CD4-positive, alpha-beta memory T cell (primary cell): ENCODE data around the gene PRKAG2. TPM values are rescaled to one million over a fixed set of nuclear protein-coding genes. Genes with fewer than 3 reads are reported as not detected.
A peak's percentile ranks its signal among the peaks of the same experiment; 100 is the strongest.

Source experiments
- CTCF ChIA-PET: fragments of 350-600 bp; sonication (Branson Sonifier 250); formaldehyde crosslinking; loops from one replicate; lab custom pipeline; 2021; ENCODE audit warnings: inconsistent platforms; ENCODE audit not compliant: partially characterized antibody; lab: Charles Lee
- POLR2A ChIA-PET: fragments of 350-600 bp; sonication (Branson Sonifier 250); formaldehyde crosslinking; loops from one replicate; lab custom pipeline; 2021; ENCODE audit not compliant: partially characterized antibody; lab: Charles Lee
- DNase-seq, 5 donors: peaks; one replicate each; pipeline versions ENCODE4 v3.0.0 to v3.0.0-alpha.2; 2020 to 2022; ENCODE audit warnings: mixed read lengths in 1 of 5
- H3K27ac ChIP-seq: one replicate; pipeline ENCODE4 v1.7.0; 2013; ENCODE audit warnings: low read depth, low read length
- H3K27me3 ChIP-seq: 2 replicates; pipeline ENCODE4 v1.7.0; 2013; ENCODE audit warnings: mild to moderate bottlenecking, low read length, moderate library complexity; ENCODE audit not compliant: insufficient read depth
- H3K36me3 ChIP-seq: 2 replicates; pipeline ENCODE4 v1.7.0; 2013; ENCODE audit warnings: mild to moderate bottlenecking, low read length, moderate library complexity; ENCODE audit not compliant: insufficient read depth
- H3K4me1 ChIP-seq: 2 replicates; pipeline ENCODE4 v1.7.0; 2013; ENCODE audit warnings: mild to moderate bottlenecking, low read length, moderate library complexity; ENCODE audit not compliant: insufficient read depth
- H3K4me3 ChIP-seq, 2 donors: one replicate each; pipeline ENCODE4 v1.7.0; 2013; ENCODE audit warnings: low read length in 2 of 2, mild to moderate bottlenecking in 1 of 2
- H3K9me3 ChIP-seq, 2 donors: one replicate each; pipeline ENCODE4 v1.7.0; 2013; ENCODE audit warnings: low read length in 2 of 2, control low read depth in 1 of 2; ENCODE audit not compliant: control insufficient read depth in 1 of 2
- H3K27ac Mint-ChIP-seq, 7 donors: one replicate each; pipeline ENCODE4 v1.8.0; 2020 to 2021; ENCODE audit warnings: mixed read lengths in 7 of 7, mild to moderate bottlenecking in 6 of 7, inconsistent platforms in 3 of 7, moderate library complexity in 3 of 7
- H3K27me3 Mint-ChIP-seq, 2 donors: one replicate each; pipeline ENCODE4 v1.8.0; 2020 to 2021; ENCODE audit warnings: mixed read lengths in 2 of 2
- H3K36me3 Mint-ChIP-seq, 2 donors: one replicate each; pipeline ENCODE4 v1.8.0; 2020 to 2021; ENCODE audit warnings: mixed read lengths in 2 of 2, inconsistent platforms in 1 of 2, mild to moderate bottlenecking in 1 of 2
- H3K4me1 Mint-ChIP-seq, 4 donors: one replicate each; pipeline ENCODE4 v1.8.0; 2020 to 2021; ENCODE audit warnings: mixed read lengths in 4 of 4, mild to moderate bottlenecking in 1 of 4
- H3K4me3 Mint-ChIP-seq, 8 donors: one replicate each; pipeline ENCODE4 v1.8.0; 2020 to 2021; ENCODE audit warnings: mixed read lengths in 8 of 8, mild to moderate bottlenecking in 7 of 8, moderate library complexity in 6 of 8, inconsistent platforms in 3 of 8
- H3K9me3 Mint-ChIP-seq, 8 donors: one replicate each; pipeline ENCODE4 v1.8.0; 2020 to 2021; ENCODE audit warnings: mixed read lengths in 8 of 8, mild to moderate bottlenecking in 5 of 8, inconsistent platforms in 3 of 8, moderate library complexity in 1 of 8
- intact Hi-C: fragments of 100-400 bp; cut with micrococcal nuclease; formaldehyde crosslinking; loops from one replicate; pipeline ENCODE4 v1.15.1; 2023
- polyA plus RNA-seq, 2 donors: library from polyadenylated mRNA; unstranded; fragments of 300-500 nt; fragmentation: Illumina TruSeq; gene quantifications; one replicate each; pipeline ENCODE4 v1.2.3, GENCODE V29; 2021
- total RNA-seq, 2 experiments: library from RNA; stranded (reverse); gene quantifications; one replicate each; pipeline ENCODE4 v1.2.3, GENCODE V29; 2021

PRKAG2 gene
- total and polyA plus RNA-seq, 4 experiments from 2014 or later: 27.4 to 61.0 (median 47.4) TPM

GRCh38 chr7:151789380-151789947 is 87.5 kb downstream of the PRKAG2 start:
- Mint-ChIP-seq H3K27ac (peak overlapping the region in 2 of 7 donors; percentile 13 to 72), H3K4me3 (peak overlapping the region in 1 of 8 donors; percentile 3), H3K9me3 (no peaks in the 10 kb centered on the region), H3K27me3 (no peaks in the 10 kb centered on the region), H3K4me1 (peaks cover 18 to 32% (median 24%) of the 10 kb centered on the region in 4 donors), H3K36me3 (peaks cover 4 to 6% of the 10 kb centered on the region in 2 donors)
- Histone ChIP-seq H3K4me3 (no peak overlapping the region), H3K36me3 (no peaks in the 10 kb centered on the region), H3K4me1 (peaks cover 13% of the 10 kb centered on the region), H3K27me3 (no peaks in the 10 kb centered on the region), H3K9me3 (no peaks in the 10 kb centered on the region), H3K27ac (no peak overlapping the region)
- ChIA-PET CTCF (no interaction called here), POLR2A (no interaction called here)
- no peak for DNase-seq
- intact Hi-C loops: loop anchor here (10.0 kb wide), 2 partner anchors 165 to 275 kb away; partner anchors contain the start of gene RHEB

- H3K27me3 Mint-ChIP-seq: no peaks in the 10 kb centered on the region
- POLR2A ChIA-PET: no interaction called here
- H3K27me3 ChIP-seq: no peaks in the 10 kb centered on the region
- no peaks in the 10 kb centered on the region for H3K9me3 ChIP-seq
- intact Hi-C loops: loop anchor here (10.0 kb wide), 2 partner anchors 163 to 273 kb away; partner anchors contain the start of gene RHEB
- peaks cover 24% of the 10 kb centered on the region for H3K4me1 ChIP-seq
- no peaks in the 10 kb centered on the region for H3K9me3 Mint-ChIP-seq
- DNase-seq: no peak
- H3K4me3 Mint-ChIP-seq: no peak overlapping the region
- H3K4me3 ChIP-seq: no peak overlapping the region
- H3K27ac Mint-ChIP-seq: peak overlapping the region in 1 of 7 donors; percentile 3
- peaks cover 4 to 6% of the 10 kb centered on the region in 2 donors for H3K36me3 Mint-ChIP-seq
- CTCF ChIA-PET: no interaction called here
- H3K36me3 ChIP-seq: no peaks in the 10 kb centered on the region
- H3K4me1 Mint-ChIP-seq: peaks cover 25 to 36% (median 28%) of the 10 kb centered on the region in 4 donors
- H3K27ac ChIP-seq: no peak overlapping the region
These were observed 89.6 kb downstream of the PRKAG2 start for GRCh38 chr7:151787348-151787747.

- Histone ChIP-seq H3K36me3 (no peaks in the 10 kb centered on the region), H3K9me3 (no peaks in the 10 kb centered on the region), H3K4me1 (peaks cover 25% of the 10 kb centered on the region), H3K27ac (no peak overlapping the region), H3K27me3 (no peaks in the 10 kb centered on the region), H3K4me3 (no peak overlapping the region)
- no peaks in the 10 kb centered on the region for H3K27me3 Mint-ChIP-seq
- no peak overlapping the region for H3K27ac Mint-ChIP-seq
- no peaks in the 10 kb centered on the region for H3K9me3 Mint-ChIP-seq
- intact Hi-C loops: loop anchor here (10.0 kb wide), 2 partner anchors 162 to 272 kb away; partner anchors contain the start of gene RHEB
- ChIA-PET CTCF (no interaction called here), POLR2A (no interaction called here)
- H3K36me3 Mint-ChIP-seq: peaks cover 4 to 6% of the 10 kb centered on the region in 2 donors
- H3K4me3 Mint-ChIP-seq: no peak overlapping the region
- no peak for DNase-seq
- peaks cover 25 to 36% (median 28%) of the 10 kb centered on the region in 4 donors for H3K4me1 Mint-ChIP-seq
These were observed 90.0 kb downstream of the PRKAG2 start for GRCh38 chr7:151786936-151787335.

GRCh38 chr7:151786241-151786640 is 90.7 kb downstream of the PRKAG2 start:
- H3K27ac ChIP-seq: no peak overlapping the region
- H3K27me3 ChIP-seq: no peaks in the 10 kb centered on the region
- Mint-ChIP-seq H3K27ac (no peak overlapping the region), H3K4me1 (peaks cover 22 to 36% (median 28%) of the 10 kb centered on the region in 4 donors), H3K9me3 (no peaks in the 10 kb centered on the region), H3K4me3 (no peak overlapping the region), H3K36me3 (peaks cover 4 to 6% of the 10 kb centered on the region in 2 donors), H3K27me3 (no peaks in the 10 kb centered on the region)
- DNase-seq: no peak
- ChIA-PET CTCF (no interaction called here), POLR2A (no interaction called here)
- intact Hi-C loops: loop anchor here (10.0 kb wide), 2 partner anchors 161 to 271 kb away; partner anchors contain the start of gene RHEB
- no peaks in the 10 kb centered on the region for H3K9me3 ChIP-seq
- peaks cover 25% of the 10 kb centered on the region for H3K4me1 ChIP-seq
- no peaks in the 10 kb centered on the region for H3K36me3 ChIP-seq
- no peak overlapping the region for H3K4me3 ChIP-seq

GRCh38 chr7:151785681-151785965 is 91.3 kb downstream of the PRKAG2 start:
- Histone ChIP-seq H3K9me3 (no peaks in the 10 kb centered on the region), H3K27ac (no peak overlapping the region), H3K27me3 (no peaks in the 10 kb centered on the region), H3K4me3 (no peak overlapping the region), H3K36me3 (no peaks in the 10 kb centered on the region), H3K4me1 (peaks cover 25% of the 10 kb centered on the region)
- peaks cover 23 to 36% (median 29%) of the 10 kb centered on the region in 4 donors for H3K4me1 Mint-ChIP-seq
- H3K9me3 Mint-ChIP-seq: no peaks in the 10 kb centered on the region
- H3K27ac Mint-ChIP-seq: peak overlapping the region in 1 of 7 donors; percentile 68
- ChIA-PET CTCF (interaction anchor here (5.5 to 5.8 kb wide), 2 partner anchors 17 to 150 kb away, joined by 40 to 60 read pairs; no protein-coding TSS in a partner anchor), POLR2A (interaction anchor here (1.2 kb wide), 1 partner anchor 153 kb away, joined by 3 read pairs; no protein-coding TSS in a partner anchor)
- no peak for DNase-seq
- H3K27me3 Mint-ChIP-seq: no peaks in the 10 kb centered on the region
- peaks cover 4 to 9% of the 10 kb centered on the region in 2 donors for H3K36me3 Mint-ChIP-seq
- intact Hi-C loops: loop anchor here (10.0 kb wide), 2 partner anchors 161 to 271 kb away; partner anchors contain the start of gene RHEB
- no peak overlapping the region for H3K4me3 Mint-ChIP-seq

- Mint-ChIP-seq H3K27me3 (no peaks in the 10 kb centered on the region), H3K9me3 (no peaks in the 10 kb centered on the region), H3K27ac (no peak overlapping the region), H3K4me3 (no peak overlapping the region), H3K36me3 (peaks cover 4 to 11% of the 10 kb centered on the region in 2 donors), H3K4me1 (peaks cover 23 to 34% (median 28%) of the 10 kb centered on the region in 4 donors)
- ChIA-PET CTCF (interaction anchor here (2.8 to 5.8 kb wide), 5 partner anchors 15 to 361 kb away, joined by 13 to 60 read pairs (median 40); no protein-coding TSS in a partner anchor), POLR2A (interaction anchor here (1.2 kb wide), 1 partner anchor 152 kb away, joined by 3 read pairs; no protein-coding TSS in a partner anchor)
- H3K27me3 ChIP-seq: no peaks in the 10 kb centered on the region
- H3K27ac ChIP-seq: no peak overlapping the region
- H3K4me3 ChIP-seq: no peak overlapping the region
- peaks cover 25% of the 10 kb centered on the region for H3K4me1 ChIP-seq
- DNase-seq: no peak
- no peaks in the 10 kb centered on the region for H3K9me3 ChIP-seq
- peaks cover under 1% of the 10 kb centered on the region for H3K36me3 ChIP-seq
- intact Hi-C loops: loop anchor here (10.0 kb wide), 2 partner anchors 160 to 270 kb away; partner anchors contain the start of gene RHEB
These were observed 91.8 kb downstream of the PRKAG2 start for GRCh38 chr7:151784853-151785680.
